K562 (cell line): ENCODE measurements around the gene SLC30A3. TPM values are rescaled to one million over a fixed set of nuclear protein-coding genes. Genes with fewer than 3 reads are reported as not detected.

Experiments
- ATAC-seq: fragments of 200-7000 bp; cut with Tn5 transposase; 3 replicates; pipeline ENCODE4 v1.9.1; 2020; ENCODE audit warnings: moderate library complexity
- BruUV-seq: library from RNA; stranded (reverse); fragments of 400-500 nt; replicated peaks from 2 replicates; lab custom pipeline; 2021; lab: Mats Ljungman, UMichigan
- CTCF ChIA-PET: fragments of 300-600 bp; formaldehyde crosslinking; extraction: SDS; loops from one replicate; lab custom pipeline; 2021; ENCODE audit warnings: low intra/inter-chr PET ratio; lab: Yijun Ruan, JAX
- POLR2A ChIA-PET: fragments of 300-600, 350-650 bp; sonication (Branson Sonifier 250); formaldehyde crosslinking; extraction: SDS; loops from one replicate; lab custom pipeline; 2021; ENCODE audit warnings: antibody characterized with exemption, inconsistent platforms; lab: Yijun Ruan, JAX
- DNase-seq, 4 experiments: peaks; one replicate each; pipeline versions ENCODE4 v3.0.0 to v3.0.0-alpha.2; 2011 to 2018; ENCODE audit warnings: low spot score in 3 of 4, mixed read lengths in 3 of 4; ENCODE audit errors: extremely low read depth in 1 of 4
- FAIRE-seq: peaks from 2 replicates; lab custom pipeline; 2011; peaks lifted over from hg19 to GRCh38; lab: Jason Lieb, UNC
- H2AFZ ChIP-seq: 2 replicates; pipeline ENCODE4 v1.6.0; 2011; ENCODE audit warnings: low read depth, low read length, control low read depth, inconsistent platforms
- H3K27ac ChIP-seq: fragments of 200-600 bp; 3 replicates; pipeline ENCODE4 v1.8.0; 2011; ENCODE audit warnings: low read depth, mild to moderate bottlenecking, control low read depth, inconsistent platforms, low read length, moderate library complexity, mixed read lengths; ENCODE audit errors: extremely low read depth
- H3K27me3 ChIP-seq, 2 experiments: fragments of 300-600 bp in 1 of 2; 2 replicates in 1 of 2; 3 replicates in 1 of 2; pipeline versions ENCODE4 v1.6.0 to v1.8.0; 2011; ENCODE audit warnings: inconsistent platforms in 2 of 2, low read length in 2 of 2, mild to moderate bottlenecking in 1 of 2, mixed read lengths in 1 of 2, moderate library complexity in 1 of 2; ENCODE audit not compliant: control insufficient read depth in 2 of 2, insufficient read depth in 2 of 2
- H3K36me3 ChIP-seq: fragments of 300-600 bp; 3 replicates; pipeline ENCODE4 v1.8.0; 2011; ENCODE audit warnings: mild to moderate bottlenecking, low read length, inconsistent platforms; ENCODE audit not compliant: control insufficient read depth, insufficient read depth
- H3K4me1 ChIP-seq, 2 experiments: fragments of 200-600 bp in 1 of 2; replicated peaks in 1 of 2; 2 replicates in 1 of 2; 3 replicates in 1 of 2; pipeline versions ENCODE4 v1.5.1 to v1.8.0; 2011; ENCODE audit warnings: inconsistent platforms in 2 of 2, low read length in 2 of 2, mild to moderate bottlenecking in 1 of 2, mixed read lengths in 1 of 2, moderate library complexity in 1 of 2; ENCODE audit not compliant: control insufficient read depth in 2 of 2, insufficient read depth in 2 of 2
- H3K4me2 ChIP-seq: 2 replicates; pipeline ENCODE4 v1.6.1; 2011; ENCODE audit warnings: low read length, control low read depth, inconsistent platforms, mixed read lengths; ENCODE audit not compliant: insufficient read depth
- H3K4me3 ChIP-seq: fragments of 200-600 bp; sonication (generic), shearing (Covaris generic); 2 replicates; pipeline ENCODE4 v1.5.1; 2016; ENCODE audit warnings: control low read depth, inconsistent platforms
- H3K79me2 ChIP-seq: fragments of 200-600 bp; 3 replicates; pipeline ENCODE4 v1.8.0; 2011; ENCODE audit warnings: low read length, inconsistent platforms; ENCODE audit not compliant: control insufficient read depth, insufficient read depth
- H3K9ac ChIP-seq, 2 experiments: 2 replicates each; pipeline versions ENCODE4 v1.6.0 to v1.6.1; 2011; ENCODE audit warnings: low read depth in 2 of 2, low read length in 2 of 2, control low read depth in 1 of 2, inconsistent platforms in 1 of 2, mild to moderate bottlenecking in 1 of 2, mixed read lengths in 1 of 2; ENCODE audit not compliant: insufficient read depth in 1 of 2
- H3K9me1 ChIP-seq: one replicate; pipeline ENCODE4 v1.6.0; 2011; ENCODE audit warnings: inconsistent platforms, mild to moderate bottlenecking, low read length, moderate library complexity; ENCODE audit not compliant: control insufficient read depth, insufficient read depth
- H3K9me3 ChIP-seq: replicated peaks from 2 replicates; pipeline ENCODE4 v1.5.1; 2011; ENCODE audit warnings: low read depth, low read length, inconsistent platforms; ENCODE audit not compliant: control insufficient read depth, insufficient read depth
- H4K20me1 ChIP-seq: replicated peaks from 2 replicates; pipeline ENCODE4 v1.6.1; 2011; ENCODE audit warnings: low read length, inconsistent platforms, mixed read lengths; ENCODE audit not compliant: control insufficient read depth, insufficient read depth
- ATF1 ChIP-seq, 2 experiments: fragments of 450-650 bp in 1 of 2; IDR thresholded peaks; 2 replicates each; pipeline ENCODE4 v1.6.1; 2016; ENCODE audit warnings: missing compliant biosample characterization in 1 of 2, missing genetic modification characterization in 1 of 2
- ATF6 ChIP-seq: sonication (generic); formaldehyde crosslinking; IDR thresholded peaks from 2 replicates; pipeline ENCODE4 v1.4.0; 2020; ENCODE audit warnings: mild to moderate bottlenecking, missing genetic modification reagents
- DLX4 ChIP-seq: fragments of 250-450 bp; sonication (Bioruptor Pico); IDR thresholded peaks from 2 replicates; pipeline ENCODE4 v1.6.1; 2021; ENCODE audit warnings: mild to moderate bottlenecking
- ESRRB ChIP-seq: fragments of 250-450 bp; sonication (Bioruptor Pico); IDR thresholded peaks from 2 replicates; pipeline ENCODE4 v1.5.0; 2020; ENCODE audit warnings: mild to moderate bottlenecking, moderate library complexity, borderline replicate concordance
- GABPB1 ChIP-seq: sonication (generic); formaldehyde crosslinking; IDR thresholded peaks from 2 replicates; pipeline ENCODE4 v1.8.0; 2022; ENCODE audit warnings: mild to moderate bottlenecking, missing genetic modification reagents
- HMGN3 ChIP-seq: IDR thresholded peaks from 2 replicates; pipeline ENCODE4 v1.6.1; 2011; ENCODE audit warnings: borderline replicate concordance, low read depth, mild to moderate bottlenecking, mixed read lengths, low read length; ENCODE audit not compliant: insufficient read length; ENCODE audit errors: extremely low read depth
- LCOR ChIP-seq: sonication (generic); formaldehyde crosslinking; IDR thresholded peaks from 2 replicates; pipeline ENCODE4 v1.8.0; 2022; ENCODE audit warnings: mild to moderate bottlenecking, missing genetic modification reagents
- MTA3 ChIP-seq: fragments of 450-650 bp; formaldehyde crosslinking; IDR thresholded peaks from 2 replicates; pipeline ENCODE4 v1.6.1; 2017; ENCODE audit warnings: mild to moderate bottlenecking, borderline replicate concordance
- RAD21 ChIP-seq, 2 experiments: fragments of 250-450 bp in 1 of 2; fragments of 450-650 bp in 1 of 2; sonication (Bioruptor Pico) in 1 of 2; formaldehyde crosslinking in 1 of 2; IDR thresholded peaks in 1 of 2; conservative IDR thresholded peaks in 1 of 2; 2 replicates each; pipeline versions ENCODE4 v1.4.0 to v1.8.0; 2020 to 2022; ENCODE audit warnings: mild to moderate bottlenecking in 2 of 2, moderate library complexity in 1 of 2
- RB1 ChIP-seq: fragments of 450-650 bp; IDR thresholded peaks from 2 replicates; pipeline ENCODE4 v1.6.1; 2017; ENCODE audit warnings: low read depth, mild to moderate bottlenecking
- SMAD2 ChIP-seq: fragments of 150-350 bp; IDR thresholded peaks from 2 replicates; pipeline ENCODE4 v1.6.1; 2014; ENCODE audit warnings: low read depth, mild to moderate bottlenecking, low read length
- SRSF9 ChIP-seq: fragments of 200-400 bp; formaldehyde crosslinking; IDR thresholded peaks from 2 replicates; pipeline ENCODE4 v1.6.1; 2017; ENCODE audit warnings: low read depth, low read length, borderline replicate concordance
- TFAM ChIP-seq: fragments of 250-450 bp; sonication (Bioruptor Pico); conservative IDR thresholded peaks from 2 replicates; pipeline ENCODE4 v1.5.0; 2021; ENCODE audit warnings: mild to moderate bottlenecking, moderate library complexity
- ZFPM2 ChIP-seq: fragments of 250-450 bp; sonication (Bioruptor Pico); IDR thresholded peaks from 2 replicates; pipeline ENCODE4 v1.5.1; 2022; ENCODE audit warnings: mild to moderate bottlenecking
- ZNF639 ChIP-seq, 2 experiments: fragments of 200-800 bp in 1 of 2; sonication (Bioruptor generic) in 1 of 2; sonication (generic) in 1 of 2; formaldehyde crosslinking in 1 of 2; IDR thresholded peaks in 1 of 2; conservative IDR thresholded peaks in 1 of 2; 2 replicates each; pipeline versions ENCODE4 v1.5.0 to v1.6.1; 2016 to 2020; ENCODE audit warnings: missing compliant biosample characterization in 1 of 2, missing genetic modification characterization in 1 of 2, missing genetic modification reagents in 1 of 2
- WGBS: fragments of 100-300 bp; shearing (Covaris generic); methylation state at CpG from one replicate; pipeline ENCODE4 v1.1.6; 2016; ENCODE audit warnings: low coverage, mixed read lengths; ENCODE audit not compliant: insufficient coverage; ENCODE audit errors: missing lambda C conversion rate; 5-methylcytosine and 5-hydroxymethylcytosine counted together
- in situ Hi-C: fragments of 300-500 bp; cut with MboI; formaldehyde crosslinking; loops from 4 replicates; pipeline ENCODE4 v1.15.0; 2018; ENCODE audit warnings: inconsistent platforms, mixed read lengths
- intact Hi-C: fragments of 100-400 bp; cut with micrococcal nuclease; formaldehyde crosslinking; loops from 2 replicates; pipeline ENCODE4 v1.14.2; 2022
- polyA plus RNA-seq, 8 experiments: library from polyadenylated mRNA; depleted of rRNA in 4 of 8; stranded (reverse) in 5 of 8; unstranded in 3 of 8; fragments of >200 nt; fragmentation: Nextera tagmentation in 2 of 8; fragmentation: Illumina TruSeq in 1 of 8; extraction: Ambion mirVana in 2 of 8; extraction: Trizol in 1 of 8; gene quantifications; 2 replicates each; pipeline versions ENCODE4 v1.2.1 to v1.2.3, GENCODE V29; 2011 to 2014; ENCODE audit warnings: inconsistent platforms in 1 of 8, missing spikeins in 1 of 8
- total RNA-seq, 7 experiments: library from RNA; depleted of rRNA in 6 of 7; stranded (reverse); fragments of >200 nt in 6 of 7; fragmentation: Illumina TruSeq in 2 of 7; extraction: Trizol in 2 of 7; gene quantifications; 2 replicates each; pipeline versions ENCODE4 v1.2.1 to v1.2.3, GENCODE V29; 2011 to 2021; ENCODE audit warnings: low replicate concordance in 1 of 7
- TF ChIP-seq, protein P1 (sequence below): fragments of 250-450 bp; sonication (Bioruptor Pico); IDR thresholded peaks from 2 replicates; pipeline ENCODE4 v1.4.0; 2020

The SLC30A3 gene
- total and polyA plus RNA-seq, 9 of the 15 experiments (the other 6 are each of a cell fraction or from before 2014, with no cell fraction given) = 0.03 to 2.7 (median 0.89) TPM; not detected in 1

GRCh38 chr2:27227501-27227900, 35.3 kb downstream of the SLC30A3 start (continued):
- no peak for TF ChIP-seq ZNF639 (CRISPR knock-in tag; conservative IDR thresholded peaks at IDR 0.05 in 1 of 2, IDR thresholded peaks at IDR 0.05 in 1 of 2)
- no peak for TF ChIP-seq RAD21 (CRISPR knock-in tag; conservative IDR thresholded peaks at IDR 0.05 in 1 of 2, IDR thresholded peaks at IDR 0.05 in 1 of 2)
- TF ChIP-seq DLX4 (CRISPR knock-in tag) = no peak
- TF ChIP-seq, protein P1, sequence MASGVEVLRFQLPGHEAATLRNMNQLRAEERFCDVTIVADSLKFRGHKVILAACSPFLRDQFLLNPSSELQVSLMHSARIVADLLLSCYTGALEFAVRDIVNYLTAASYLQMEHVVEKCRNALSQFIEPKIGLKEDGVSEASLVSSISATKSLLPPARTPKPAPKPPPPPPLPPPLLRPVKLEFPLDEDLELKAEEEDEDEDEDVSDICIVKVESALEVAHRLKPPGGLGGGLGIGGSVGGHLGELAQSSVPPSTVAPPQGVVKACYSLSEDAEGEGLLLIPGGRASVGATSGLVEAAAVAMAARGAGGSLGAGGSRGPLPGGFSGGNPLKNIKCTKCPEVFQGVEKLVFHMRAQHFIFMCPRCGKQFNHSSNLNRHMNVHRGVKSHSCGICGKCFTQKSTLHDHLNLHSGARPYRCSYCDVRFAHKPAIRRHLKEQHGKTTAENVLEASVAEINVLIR (CRISPR knock-in tag) = no peak
- no peak for TF ChIP-seq HMGN3

GRCh38 chr2:27225526-27225925, 37.3 kb downstream of the SLC30A3 start:
- BruUV-seq = no TSS peak
- no peak overlapping the region for H3K27ac ChIP-seq
- ATAC-seq = no peak
- H4K20me1 ChIP-seq = no peaks in the 10 kb centered on the region
- H3K36me3 ChIP-seq = peaks cover 95% of the 10 kb centered on the region
- H3K9me1 ChIP-seq = peaks cover 3% of the 10 kb centered on the region
- no peak overlapping the region for H2AFZ ChIP-seq
- no peak for FAIRE-seq
- ChIA-PET CTCF (no interaction called here), POLR2A (no interaction called here)
- no peaks in the 10 kb centered on the region for H3K4me1 ChIP-seq
- in situ Hi-C loops = no loop called here
- H3K4me3 ChIP-seq = no peak overlapping the region
- peak overlapping the region in 1 of 2 experiments; percentile 19; a peak in 1 of 4 replicates for H3K9ac ChIP-seq
- H3K9me3 ChIP-seq = no peaks in the 10 kb centered on the region
- intact Hi-C loops = no loop called here
- no peak for DNase-seq
- no peaks in the 10 kb centered on the region for H3K27me3 ChIP-seq
- H3K4me2 ChIP-seq = no peak overlapping the region
- WGBS = 92% methylated on average over 7 of the region's 9 CpGs
- peaks cover 4% of the 10 kb centered on the region; the same call in 2 of the 3 replicates for H3K79me2 ChIP-seq
- TF ChIP-seq ATF6 (CRISPR knock-in tag) (no peak), ATF1 (CRISPR knock-in tag; IDR thresholded peaks at IDR 0.05) (no peak), ATF1 (tag; IDR thresholded peaks at IDR 0.05) (no peak), TFAM (CRISPR knock-in tag) (no peak), SRSF9 (no peak), ZFPM2 (CRISPR knock-in tag) (no peak), MTA3 (no peak), SMAD2 (no peak), GABPB1 (no peak), LCOR (no peak), ESRRB (CRISPR knock-in tag) (no peak), RB1 (no peak)
